Parathyroid adenoma (tissue), 2 donors: ENCODE results near the gene SUSD6.

ENCODE experiments used
- H2AFZ ChIP-seq: fragments of 300-600 bp; sonication (generic); one replicate; pipeline ENCODE4 v1.7.0; 2017; ENCODE audit warnings: antibody characterized with exemption, mild to moderate bottlenecking
- H3K27ac ChIP-seq: fragments of 300-600 bp; sonication (generic); one replicate; pipeline ENCODE4 v1.7.0; 2017
- H3K27me3 ChIP-seq: fragments of 300-600 bp; sonication (generic); one replicate; pipeline ENCODE4 v1.7.0; 2017; ENCODE audit warnings: low read length; ENCODE audit not compliant: control insufficient read depth, insufficient read depth
- H3K36me3 ChIP-seq: fragments of 300-600 bp; sonication (generic); one replicate; pipeline ENCODE4 v1.7.0; 2017; ENCODE audit warnings: low read length; ENCODE audit not compliant: control insufficient read depth, insufficient read depth
- H3K4me1 ChIP-seq: fragments of 300-600 bp; sonication (generic); one replicate; pipeline ENCODE4 v1.7.0; 2017; ENCODE audit warnings: control low read depth
- H3K4me2 ChIP-seq: fragments of 300-600 bp; sonication (generic); one replicate; pipeline ENCODE4 v1.7.0; 2017; ENCODE audit warnings: low read length
- H3K4me3 ChIP-seq: fragments of 300-600 bp; sonication (generic); one replicate; pipeline ENCODE4 v1.7.0; 2017; ENCODE audit warnings: low read depth, low read length
- H3K79me2 ChIP-seq: fragments of 300-600 bp; sonication (generic); one replicate; pipeline ENCODE4 v1.7.0; 2017; ENCODE audit warnings: control low read depth
- H3K9ac ChIP-seq: fragments of 300-600 bp; sonication (generic); one replicate; pipeline ENCODE4 v1.7.0; 2017; ENCODE audit warnings: mild to moderate bottlenecking
- H3K9me3 ChIP-seq: fragments of 300-600 bp; sonication (generic); one replicate; pipeline ENCODE4 v1.7.0; 2017; ENCODE audit warnings: low read length; ENCODE audit not compliant: control insufficient read depth
- CTCF ChIP-seq: fragments of 300-600 bp; sonication (generic); IDR thresholded peaks from one replicate; pipeline ENCODE4 v1.7.0; 2017; ENCODE audit warnings: antibody characterized with exemption, mild to moderate bottlenecking
- donor health status: primary hyperparathyroidism.

Gene SUSD6

GRCh38 chr14:69675877-69676416 lies 64.6 kb downstream of the SUSD6 start:
- TF ChIP-seq CTCF = no peak
- H3K27me3 ChIP-seq = no peaks in the 10 kb centered on the region
- no peaks in the 10 kb centered on the region for H3K9me3 ChIP-seq
- H3K36me3 ChIP-seq = no peaks in the 10 kb centered on the region
- H3K27ac ChIP-seq = no peak overlapping the region
- H3K9ac ChIP-seq = no peak overlapping the region
- H3K79me2 ChIP-seq = peaks cover 31% of the 10 kb centered on the region
- peaks cover 4% of the 10 kb centered on the region for H3K4me1 ChIP-seq
- no peak overlapping the region for H3K4me3 ChIP-seq
- no peak overlapping the region for H2AFZ ChIP-seq
- H3K4me2 ChIP-seq = no peak overlapping the region

- H3K4me1 ChIP-seq = no peaks in the 10 kb centered on the region
- no peak overlapping the region for H3K4me3 ChIP-seq
- no peaks in the 10 kb centered on the region for H3K9me3 ChIP-seq
- H3K9ac ChIP-seq = no peak overlapping the region
- peaks cover 24% of the 10 kb centered on the region for H3K79me2 ChIP-seq
- H3K27me3 ChIP-seq = no peaks in the 10 kb centered on the region
- H3K4me2 ChIP-seq = no peak overlapping the region
- TF ChIP-seq CTCF = no peak
- no peaks in the 10 kb centered on the region for H3K36me3 ChIP-seq
- no peak overlapping the region for H2AFZ ChIP-seq
- H3K27ac ChIP-seq = no peak overlapping the region
These were observed 65.3 kb downstream of the SUSD6 start for GRCh38 chr14:69676723-69677122.

GRCh38 chr14:69680297-69680696 lies 68.9 kb downstream of the SUSD6 start:
- no peaks in the 10 kb centered on the region for H3K9me3 ChIP-seq
- no peak for TF ChIP-seq CTCF
- H2AFZ ChIP-seq = no peak overlapping the region
- peaks cover 12% of the 10 kb centered on the region for H3K79me2 ChIP-seq
- no peak overlapping the region for H3K27ac ChIP-seq
- no peak overlapping the region for H3K4me2 ChIP-seq
- peaks cover 9% of the 10 kb centered on the region for H3K4me1 ChIP-seq
- no peaks in the 10 kb centered on the region for H3K27me3 ChIP-seq
- no peak overlapping the region for H3K4me3 ChIP-seq
- no peaks in the 10 kb centered on the region for H3K36me3 ChIP-seq
- H3K9ac ChIP-seq = no peak overlapping the region

GRCh38 chr14:69682136-69682535 lies 70.7 kb downstream of the SUSD6 start:
- no peak overlapping the region for H3K4me3 ChIP-seq
- H3K9ac ChIP-seq = no peak overlapping the region
- no peak overlapping the region for H3K4me2 ChIP-seq
- H3K79me2 ChIP-seq = no peaks in the 10 kb centered on the region
- no peak for TF ChIP-seq CTCF
- no peaks in the 10 kb centered on the region for H3K9me3 ChIP-seq
- peaks cover 9% of the 10 kb centered on the region for H3K4me1 ChIP-seq
- no peak overlapping the region for H2AFZ ChIP-seq
- H3K36me3 ChIP-seq = no peaks in the 10 kb centered on the region
- no peaks in the 10 kb centered on the region for H3K27me3 ChIP-seq
- no peak overlapping the region for H3K27ac ChIP-seq

GRCh38 chr14:69682621-69683263 lies 71.3 kb downstream of the SUSD6 start:
- no peak for TF ChIP-seq CTCF
- no peaks in the 10 kb centered on the region for H3K9me3 ChIP-seq
- H3K4me3 ChIP-seq = no peak overlapping the region
- H3K4me2 ChIP-seq = no peak overlapping the region
- H3K27me3 ChIP-seq = no peaks in the 10 kb centered on the region
- H3K79me2 ChIP-seq = no peaks in the 10 kb centered on the region
- H3K4me1 ChIP-seq = peaks cover 9% of the 10 kb centered on the region
- H3K36me3 ChIP-seq = no peaks in the 10 kb centered on the region
- no peak overlapping the region for H3K9ac ChIP-seq
- no peak overlapping the region for H2AFZ ChIP-seq
- no peak overlapping the region for H3K27ac ChIP-seq
